Right renal pelvis (tissue), 4 donors: ENCODE measurements around the gene GAB2. TPM values are rescaled to one million over a fixed set of nuclear protein-coding genes. Genes with fewer than 3 reads are reported as not detected.
"Not testable (repeated sequence)": the region's sequence is repeated elsewhere in the genome, so short reads cannot be mapped to it uniquely, and the experiment has no call there.

ENCODE experiments used
- DNase-seq, 4 donors: peaks; one replicate each; pipeline ENCODE4 v3.0.0-alpha.2; 2013; ENCODE audit warnings: low read depth in 4 of 4, low spot score in 3 of 4, missing footprints in 1 of 4
- polyA plus RNA-seq, 4 donors: library from polyadenylated mRNA; unstranded; fragments of 120-200 nt; gene quantifications; one replicate each; pipeline ENCODE4 v1.2.1, GENCODE V29; 2013; ENCODE audit not compliant: insufficient read length in 4 of 4

GAB2 gene
- polyA plus RNA-seq, 4 donors, result 17.4 to 20.1 (median 18.0) TPM

- DNase-seq, result no peak
Observed at GRCh38 chr11:78318321-78319114, 99.1 kb downstream of the GAB2 start.

- DNase-seq, result no peak
Observed at GRCh38 chr11:78315724-78316123, 101.9 kb downstream of the GAB2 start.

GRCh38 chr11:78314762-78315161, 102.9 kb downstream of the GAB2 start:
- DNase-seq, result no peak

- DNase-seq, result no peak
Observed at GRCh38 chr11:78313898-78314297, 103.7 kb downstream of the GAB2 start.

- DNase-seq, result no peak
Observed at GRCh38 chr11:78313181-78313795, 104.3 kb downstream of the GAB2 start.

- no peak for DNase-seq
Observed at GRCh38 chr11:78312712-78313111, 104.9 kb downstream of the GAB2 start.

GRCh38 chr11:78311702-78312371, 105.8 kb downstream of the GAB2 start:
- no peak for DNase-seq

GRCh38 chr11:78310500-78310909, 107.1 kb downstream of the GAB2 start:
- DNase-seq, result no peak

- DNase-seq, result no peak
Observed at GRCh38 chr11:78304201-78304600, 113.4 kb downstream of the GAB2 start.

- no peak for DNase-seq
Observed at GRCh38 chr11:78300108-78300839, 117.3 kb downstream of the GAB2 start.

GRCh38 chr11:78299000-78299710, 118.5 kb downstream of the GAB2 start:
- no peak for DNase-seq

- no peak for DNase-seq
Observed at GRCh38 chr11:78298291-78298771, 119.3 kb downstream of the GAB2 start.

GRCh38 chr11:78295991-78296930, 121.4 kb downstream of the GAB2 start:
- DNase-seq, result no peak

- no peak for DNase-seq
Observed at GRCh38 chr11:78295347-78295746, 122.3 kb downstream of the GAB2 start.

GRCh38 chr11:78294100-78294499, 123.5 kb downstream of the GAB2 start:
- DNase-seq, result not testable (repeated sequence)

GRCh38 chr11:78293536-78293935, 124.1 kb downstream of the GAB2 start:
- no peak for DNase-seq

- DNase-seq, result no peak
Observed at GRCh38 chr11:78292109-78292803, 125.4 kb downstream of the GAB2 start.

GRCh38 chr11:78291503-78292108, 126.0 kb downstream of the GAB2 start:
- DNase-seq, result no peak
